Measurements from ENCODE around the gene RMND5A. TPM values are rescaled to one million over a fixed set of nuclear protein-coding genes. Genes with fewer than 3 reads are reported as not detected.

Gene RMND5A
- polyA plus RNA-seq, 12 donors, result 33.9 to 396 (median 39.5) TPM

- DNase-seq, result no peak
Observed at GRCh38 chr2:86758405-86758804, 38.3 kb downstream of the RMND5A start.

GRCh38 chr2:86760371-86760770 is 40.3 kb downstream of the RMND5A start:
- DNase-seq, result no peak

- DNase-seq, result no peak
Observed at GRCh38 chr2:86764661-86765309, 44.7 kb downstream of the RMND5A start.

- DNase-seq, result no peak
Observed at GRCh38 chr2:86765310-86765695, 45.2 kb downstream of the RMND5A start.

DNA sequence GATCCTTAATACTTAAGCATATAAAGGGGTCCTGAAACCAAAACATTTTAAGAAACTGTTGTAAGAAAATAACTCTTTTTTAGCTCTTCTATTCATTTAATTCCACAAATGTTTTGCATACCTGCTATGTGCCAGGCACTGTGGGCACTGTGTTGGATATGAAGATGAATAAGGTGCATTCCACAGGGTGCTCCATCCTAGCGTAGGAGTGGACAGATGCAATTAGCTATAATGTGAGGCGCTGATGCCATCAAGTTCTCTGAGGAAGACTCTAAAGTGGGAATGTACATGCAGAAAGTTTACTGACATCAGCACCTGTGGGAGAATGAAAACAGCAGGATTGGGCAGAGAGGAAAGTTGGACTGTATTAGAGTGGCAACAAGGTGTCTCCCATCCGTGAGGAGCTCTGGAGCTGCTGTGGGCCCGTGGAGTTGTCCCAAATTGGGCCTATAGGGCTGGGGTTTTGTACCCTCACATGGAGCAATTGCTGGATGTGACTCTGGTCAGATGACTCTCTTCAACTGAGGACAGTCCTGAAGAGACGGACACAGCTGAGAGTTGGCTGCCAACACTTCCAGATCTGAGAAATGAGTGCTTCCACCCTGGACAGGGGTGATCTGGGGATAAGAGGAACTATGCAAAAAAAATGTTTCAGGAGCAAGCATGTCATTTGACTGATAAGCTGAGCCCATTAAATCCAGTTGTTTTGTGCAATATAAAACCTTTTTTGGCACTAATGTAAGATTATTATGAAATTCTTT is 48.3 kb downstream of the RMND5A start:
- no peak for DNase-seq

- no peak for DNase-seq
Observed at GRCh38 chr2:86769838-86770237, 49.7 kb downstream of the RMND5A start.

DNA sequence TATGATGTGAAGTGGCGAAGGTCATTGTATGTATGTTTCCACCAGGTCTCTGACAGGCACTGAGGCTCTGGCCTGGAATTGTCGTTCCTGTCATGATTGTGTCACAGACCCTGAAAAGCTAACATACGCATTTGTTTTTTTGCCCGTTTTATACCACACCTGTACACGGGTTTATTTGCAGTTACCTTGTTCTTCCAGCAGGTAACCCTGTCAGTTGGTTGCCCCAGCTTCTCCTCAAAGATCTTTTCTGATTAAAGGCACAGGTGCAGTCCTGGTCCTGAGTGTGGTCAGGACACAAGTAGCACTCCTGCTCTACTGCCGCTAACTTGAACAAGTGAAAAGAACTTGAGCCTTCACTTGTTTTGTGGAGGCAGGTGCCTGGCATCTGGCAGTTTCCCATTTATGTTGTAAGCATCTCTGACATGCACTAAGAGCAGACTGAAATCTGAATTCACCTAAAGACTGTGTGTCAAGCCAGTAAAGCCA is 50.8 kb downstream of the RMND5A start:
- no peak for DNase-seq

GRCh38 chr2:86772611-86773010 is 52.5 kb downstream of the RMND5A start:
- DNase-seq, result no peak

GRCh38 chr2:86774862-86775261 is 54.8 kb downstream of the RMND5A start:
- no peak for DNase-seq

GRCh38 chr2:86775338-86775737 is 55.2 kb downstream of the RMND5A start:
- DNase-seq, result no peak

DNA sequence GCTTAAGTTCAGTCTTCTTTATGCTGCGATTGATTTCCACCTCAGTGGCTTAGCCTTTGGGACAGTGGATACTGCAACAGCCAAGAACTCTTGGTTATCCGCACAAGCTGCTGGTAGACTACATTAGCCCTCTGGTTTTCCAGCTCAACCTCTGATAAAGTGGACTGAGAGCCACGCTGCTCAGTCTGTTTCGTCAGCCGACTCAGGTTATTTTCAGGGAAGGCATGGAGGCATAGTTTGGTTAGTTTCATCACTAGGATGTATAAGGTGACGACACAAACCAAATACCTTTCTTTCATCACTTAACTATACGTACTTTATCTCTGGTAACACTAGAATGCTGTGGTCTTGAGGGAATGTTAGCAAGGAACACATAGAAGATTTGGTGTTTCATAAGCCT is 56.4 kb downstream of the RMND5A start:
- no peak for DNase-seq

- no peak for DNase-seq
Observed at GRCh38 chr2:86778957-86779356, 58.9 kb downstream of the RMND5A start.

- DNase-seq, result no peak
Observed at GRCh38 chr2:86779971-86780370, 59.9 kb downstream of the RMND5A start.

- DNase-seq, result no peak
Observed at GRCh38 chr2:86781363-86781762, 61.3 kb downstream of the RMND5A start.

DNA sequence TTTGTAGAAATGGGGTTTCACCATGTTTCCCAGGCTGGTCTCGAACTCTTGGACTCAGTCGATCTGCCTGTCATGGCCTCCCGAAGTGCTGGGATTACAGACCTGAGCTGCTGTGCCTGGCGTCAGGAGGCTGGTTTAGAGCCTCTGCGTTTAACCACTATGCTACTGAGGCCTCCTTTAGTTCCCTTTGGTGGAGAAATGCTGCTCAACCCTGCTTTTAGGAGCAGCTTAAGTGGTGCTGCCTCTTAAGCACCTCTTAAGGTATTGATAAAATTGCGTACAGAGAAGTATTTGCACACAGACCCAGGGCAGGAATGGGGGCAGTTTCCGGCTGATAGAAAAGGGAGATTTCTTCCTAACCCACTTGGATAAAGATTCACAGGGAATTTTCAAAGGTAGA is 62.7 kb downstream of the RMND5A start:
- no peak for DNase-seq

DNA sequence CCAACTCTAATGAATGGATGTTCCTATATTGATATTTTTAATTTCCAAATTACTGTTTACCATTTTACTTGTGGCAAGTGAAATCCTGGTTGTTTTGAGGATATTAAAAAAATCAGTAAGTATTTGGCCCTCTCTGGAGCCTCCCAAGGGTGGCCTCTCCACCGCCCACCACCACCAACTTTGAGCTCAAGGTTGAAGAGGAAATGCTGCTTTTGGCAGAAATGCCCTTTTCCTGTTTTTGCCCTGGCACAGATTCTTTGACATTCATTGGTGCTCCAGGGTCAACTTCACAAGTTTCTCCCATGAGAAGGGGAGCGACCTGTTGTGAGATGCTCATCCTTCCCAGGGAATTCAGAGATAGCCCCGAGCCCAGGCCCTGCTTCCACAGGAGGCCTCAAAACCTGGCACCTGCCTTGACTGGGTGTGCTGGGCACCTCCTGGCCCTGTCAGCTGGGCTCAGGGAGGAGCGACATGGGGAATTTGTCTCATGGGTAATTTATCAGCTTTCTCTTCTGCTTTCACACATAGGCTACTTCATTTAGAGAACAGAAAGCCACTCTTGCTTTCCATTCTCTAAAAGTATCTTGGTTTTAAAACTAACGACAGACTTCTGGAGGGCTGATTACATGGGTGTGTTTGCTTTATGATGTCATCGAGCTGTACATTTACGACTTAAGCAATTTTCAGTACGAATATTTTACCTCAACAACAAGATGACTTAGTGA is 63.7 kb downstream of the RMND5A start:
- no peak for DNase-seq

- no peak for DNase-seq
Observed at GRCh38 chr2:86785456-86785855, 65.4 kb downstream of the RMND5A start.

GRCh38 chr2:86786001-86786536 is 66.0 kb downstream of the RMND5A start:
- DNase-seq, result no peak

- no peak for DNase-seq
Observed at GRCh38 chr2:86787736-86788135, 67.6 kb downstream of the RMND5A start.

- DNase-seq, result no peak
Observed at GRCh38 chr2:86788165-86788564, 68.1 kb downstream of the RMND5A start.

DNA sequence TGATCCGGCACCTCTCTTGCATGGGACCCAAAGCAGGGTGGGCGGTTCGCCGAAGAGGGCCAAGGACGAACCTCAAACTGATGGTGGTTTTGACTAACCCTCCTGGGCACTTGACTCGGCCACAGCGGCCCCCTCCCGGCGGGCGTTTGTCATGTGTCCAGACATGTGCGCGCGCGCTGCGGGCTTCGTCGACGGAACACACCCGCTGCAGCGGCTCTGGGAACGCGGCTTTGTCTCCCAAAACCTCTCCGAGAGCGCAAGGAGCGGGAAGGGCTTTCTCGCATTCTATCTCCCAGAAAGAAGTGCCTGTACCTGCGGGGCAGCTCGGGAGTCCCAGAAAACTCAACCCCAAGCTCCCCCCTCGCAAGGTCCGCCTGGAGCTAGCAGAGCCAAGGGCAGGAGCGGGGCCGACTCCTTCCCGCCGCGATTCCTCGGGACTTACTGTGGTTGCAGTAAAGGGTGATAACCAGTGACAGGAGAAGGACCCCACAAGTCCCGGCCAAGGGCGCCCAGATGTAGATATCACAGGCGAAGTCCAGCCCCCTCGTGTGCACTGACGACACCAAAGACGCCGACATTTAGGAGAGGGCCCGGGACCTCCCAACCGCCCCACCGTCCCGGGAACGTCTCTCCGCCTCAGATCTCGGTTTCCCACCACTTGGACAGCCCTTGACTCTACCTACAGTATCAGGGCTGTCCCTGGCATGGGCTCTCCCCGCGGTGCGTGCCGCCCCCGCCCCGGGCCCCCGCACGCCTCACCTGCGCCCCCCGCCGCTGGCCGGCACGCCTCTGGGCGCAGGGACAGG is 69.0 kb downstream of the RMND5A start:
- no peak for DNase-seq

- DNase-seq, result no peak
Observed at GRCh38 chr2:86789687-86790133, 69.6 kb downstream of the RMND5A start.

Data from muscle of arm (tissue), 12 donors.